ENCODE results near the gene FBXO45.
"Not testable (repeated sequence)": the region's sequence is repeated elsewhere in the genome, so short reads cannot be mapped to it uniquely, and the experiment has no call there.

FBXO45 gene, protein sequence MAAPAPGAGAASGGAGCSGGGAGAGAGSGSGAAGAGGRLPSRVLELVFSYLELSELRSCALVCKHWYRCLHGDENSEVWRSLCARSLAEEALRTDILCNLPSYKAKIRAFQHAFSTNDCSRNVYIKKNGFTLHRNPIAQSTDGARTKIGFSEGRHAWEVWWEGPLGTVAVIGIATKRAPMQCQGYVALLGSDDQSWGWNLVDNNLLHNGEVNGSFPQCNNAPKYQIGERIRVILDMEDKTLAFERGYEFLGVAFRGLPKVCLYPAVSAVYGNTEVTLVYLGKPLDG

DNA sequence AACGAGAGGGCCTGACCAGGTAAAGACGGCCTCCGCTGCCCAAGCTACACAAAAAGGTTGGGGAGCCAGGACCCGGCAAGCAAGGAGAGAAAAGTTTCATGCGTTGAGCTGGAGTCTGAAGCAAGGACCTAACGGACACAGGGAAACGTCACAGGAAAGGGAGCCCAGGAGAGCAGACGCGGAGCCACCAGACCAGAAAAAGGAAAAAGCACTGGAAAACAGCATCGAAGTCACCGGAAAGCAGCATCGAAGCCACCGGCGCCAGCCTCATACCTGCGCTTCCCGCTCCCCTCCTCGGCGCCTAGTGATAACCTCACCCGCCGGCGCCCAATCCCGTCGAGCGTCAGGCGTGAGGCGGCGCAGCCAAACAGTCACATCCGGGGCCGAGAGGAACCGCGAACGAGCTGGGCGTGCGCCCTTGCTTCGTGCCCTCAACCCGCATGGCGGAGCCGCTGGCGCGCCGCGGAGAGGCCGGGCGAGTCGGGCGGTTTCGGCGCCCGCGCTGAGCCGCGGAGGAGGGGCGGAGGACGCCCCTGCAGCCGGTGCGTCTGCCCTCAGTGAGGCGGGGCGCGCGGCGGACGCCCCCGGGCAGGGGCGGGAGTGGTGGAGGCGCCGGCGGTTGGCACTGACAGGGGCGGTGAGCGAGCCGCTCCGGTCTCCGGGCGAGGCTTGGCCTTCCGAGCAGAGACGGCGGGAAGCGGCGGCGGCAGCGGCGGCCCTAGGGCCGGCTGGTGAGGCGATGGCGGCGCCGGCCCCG is at the start of gene FBXO45, which contains the start of gene WDR53:
Gene FBXO45, plus strand, starts transcription at position 415 of the 757 bp plus-strand sequence. Its CDS starts 325 bp downstream, at position 740.
Gene WDR53, minus strand, starts transcription at position 309 of the 757 bp plus-strand sequence. CDS start 7,079 bp downstream, outside the sequence.
- peak; percentile 89 for DNase-seq

DNA sequence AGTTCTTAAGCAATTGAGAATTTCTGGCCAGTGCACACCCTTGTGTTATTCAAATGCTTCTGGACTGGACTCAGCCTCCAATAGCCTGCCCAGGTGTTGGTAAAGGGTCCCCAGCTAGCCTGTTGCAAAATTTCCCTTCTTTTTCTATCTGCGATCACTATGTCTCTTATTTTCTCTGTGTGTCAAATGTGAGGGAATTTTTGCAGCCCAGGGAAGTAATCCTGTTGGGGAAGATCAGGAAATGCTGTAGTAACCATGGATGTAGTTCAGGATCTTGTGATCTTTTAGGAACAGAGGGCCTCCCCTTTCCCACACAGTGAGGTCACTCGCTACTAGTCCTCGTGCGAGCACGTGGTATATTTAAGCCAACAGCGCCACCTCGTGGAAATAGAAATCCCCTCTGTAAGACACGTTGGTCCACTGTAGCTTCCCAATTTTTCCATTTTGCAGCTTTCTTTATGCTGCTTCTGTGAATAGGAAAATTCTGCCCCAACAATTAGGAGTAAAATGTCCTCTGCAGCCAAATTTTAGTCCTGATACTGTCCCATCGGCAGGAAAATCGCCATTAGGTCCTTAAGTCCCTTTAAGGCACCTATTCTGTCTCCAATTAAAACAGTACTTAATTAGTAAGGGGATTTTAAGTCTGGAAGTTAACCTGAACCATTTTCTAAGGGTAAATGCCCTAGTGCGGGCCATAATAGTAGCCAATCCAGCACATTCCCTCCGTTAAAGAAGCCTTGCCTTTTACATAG is 49.3 kb upstream of the FBXO45 start:
- peak; percentile 67 for DNase-seq

GRCh38 chr3:196519718-196520082 is 48.8 kb upstream of the FBXO45 start:
- DNase-seq, result no peak

GRCh38 chr3:196521291-196521690 is 47.2 kb upstream of the FBXO45 start:
- not testable (repeated sequence) for DNase-seq

DNA sequence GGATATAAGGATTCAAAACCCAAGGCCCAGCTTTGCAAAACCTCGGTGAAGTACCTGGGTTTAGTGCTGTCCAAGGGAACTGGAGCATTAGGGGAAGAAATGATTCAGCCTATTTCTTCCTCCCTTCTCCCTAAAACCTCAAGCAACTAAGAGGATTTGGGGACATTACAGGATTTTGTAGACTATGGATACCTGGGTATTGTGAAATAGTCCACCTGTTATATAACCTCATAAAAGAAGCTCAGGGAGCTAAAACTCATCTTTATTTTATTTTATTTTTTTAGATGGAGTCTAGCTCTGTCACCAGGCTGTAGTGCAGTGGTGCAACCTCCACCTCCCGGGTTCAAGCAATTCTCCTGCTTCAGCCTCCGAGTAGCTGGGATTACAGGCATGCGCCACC is 44.6 kb upstream of the FBXO45 start:
- no peak for DNase-seq

DNA sequence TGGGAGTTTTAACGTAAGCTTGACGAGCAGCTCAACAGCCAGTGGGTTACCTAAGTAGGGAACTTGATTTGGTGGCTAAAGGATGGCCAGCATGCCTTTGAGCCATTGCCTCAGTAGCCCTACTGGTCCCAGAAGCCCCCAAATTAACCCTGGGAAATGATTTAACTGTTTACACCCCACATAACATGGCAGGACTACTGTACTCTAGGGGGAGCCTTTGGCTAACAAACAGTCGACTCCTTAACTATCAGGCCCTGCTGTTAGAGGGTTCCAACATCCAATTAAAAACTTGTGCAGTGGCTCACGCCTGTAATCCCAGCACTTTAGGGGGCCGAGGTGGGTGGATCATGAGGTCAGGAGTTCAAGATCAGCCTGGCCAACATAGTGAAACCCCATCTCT is 43.9 kb upstream of the FBXO45 start:
- DNase-seq, result no peak

GRCh38 chr3:196525141-196525540 is 43.3 kb upstream of the FBXO45 start:
- no peak for DNase-seq

DNA sequence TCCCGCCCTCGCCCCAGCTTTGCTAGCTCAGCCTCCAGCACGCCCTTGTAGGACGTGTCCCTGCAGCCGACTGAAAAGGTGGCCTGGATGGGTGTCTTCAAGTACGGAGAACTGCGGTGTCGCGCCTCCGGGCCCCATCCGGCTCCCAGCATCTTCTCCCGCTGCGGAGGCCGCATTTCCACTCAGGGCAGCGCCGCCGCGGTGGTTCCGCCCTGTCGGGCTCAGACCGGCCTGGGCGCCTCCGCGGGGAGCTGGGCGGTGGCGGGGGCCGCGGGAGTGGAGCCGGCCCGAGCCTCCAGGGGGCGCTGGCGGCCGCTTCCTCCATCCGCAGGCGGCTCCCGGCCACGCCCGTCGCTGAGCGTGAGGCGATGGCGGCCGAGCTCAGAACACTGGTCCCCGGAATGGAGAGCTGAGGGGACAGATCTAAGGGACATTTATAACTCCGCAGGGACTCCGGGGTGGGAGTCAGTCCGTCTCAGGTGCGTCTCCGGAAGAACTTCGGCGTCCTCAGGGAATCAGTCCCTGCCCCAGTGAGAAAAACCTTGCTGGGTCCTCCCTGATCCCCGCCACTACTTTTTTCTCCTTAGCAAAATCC is 39.7 kb upstream of the FBXO45 start:
- peak; percentile 28 for DNase-seq

DNA sequence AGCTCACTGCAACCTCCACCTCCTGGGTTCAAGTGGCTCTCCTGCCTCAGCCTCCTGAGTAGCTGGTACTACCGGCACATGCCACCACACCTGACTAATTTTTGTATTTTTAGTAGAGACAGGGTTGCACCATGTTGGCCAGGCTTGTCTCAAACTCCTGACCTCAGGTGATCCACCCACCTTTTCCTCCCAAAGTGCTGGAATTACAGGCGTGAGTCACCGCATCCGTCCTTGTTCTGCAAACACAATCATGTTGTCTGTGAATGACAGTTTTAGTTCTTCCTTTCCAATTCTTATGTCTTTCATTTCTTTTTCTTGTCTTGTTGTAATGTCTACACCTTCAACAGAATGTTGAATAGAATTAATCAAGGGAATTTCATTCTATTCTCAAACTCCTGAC is 37.0 kb upstream of the FBXO45 start:
- DNase-seq, result no peak

DNA sequence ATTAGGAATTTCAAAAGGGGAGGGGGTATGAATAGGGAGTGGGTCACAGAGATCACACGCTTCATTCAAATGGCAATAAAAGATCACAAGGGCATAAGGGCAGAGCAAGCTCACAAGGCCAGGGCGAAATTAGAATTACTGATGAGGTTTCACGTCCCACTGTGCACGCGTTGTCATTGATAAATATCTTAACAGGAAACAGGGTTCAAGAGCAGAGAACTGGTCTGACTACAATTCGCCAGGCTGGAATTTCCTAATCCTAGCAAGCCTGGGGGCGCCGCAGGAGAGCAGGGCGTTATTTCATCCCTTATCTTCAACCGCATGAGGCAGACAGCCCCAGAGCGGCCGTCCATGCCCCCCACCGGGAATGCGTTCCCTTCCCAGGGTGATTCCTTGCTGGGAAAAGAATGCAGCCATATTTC is 35.2 kb upstream of the FBXO45 start:
- DNase-seq, result no peak

- no peak for DNase-seq
Observed at GRCh38 chr3:196537319-196537984, 31.0 kb upstream of the FBXO45 start.

- no peak for DNase-seq
Observed at GRCh38 chr3:196541684-196542445, 26.6 kb upstream of the FBXO45 start.

DNA sequence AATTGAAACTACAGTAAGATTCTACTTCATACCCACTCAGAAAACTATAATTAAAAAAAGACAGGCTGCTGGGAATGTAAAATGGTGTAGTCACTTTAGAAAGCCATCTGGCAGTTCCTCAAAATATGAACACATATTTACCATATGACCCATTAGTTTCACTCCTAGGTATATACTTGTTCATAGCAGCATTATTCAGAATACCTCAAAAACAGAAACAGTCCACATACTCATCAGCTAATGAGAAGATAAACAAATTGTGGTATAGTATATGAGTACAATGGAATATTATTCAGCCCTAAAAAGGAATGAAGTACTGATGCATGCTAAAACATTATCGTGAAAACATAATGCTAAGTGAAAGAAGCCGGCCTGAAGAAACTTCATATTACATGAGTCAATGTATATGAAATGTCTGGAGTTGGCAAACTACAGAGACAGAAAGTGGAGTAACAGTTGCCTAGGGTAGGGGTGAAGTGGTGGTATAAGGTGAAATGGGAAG is 23.9 kb upstream of the FBXO45 start:
- no peak for DNase-seq

DNA sequence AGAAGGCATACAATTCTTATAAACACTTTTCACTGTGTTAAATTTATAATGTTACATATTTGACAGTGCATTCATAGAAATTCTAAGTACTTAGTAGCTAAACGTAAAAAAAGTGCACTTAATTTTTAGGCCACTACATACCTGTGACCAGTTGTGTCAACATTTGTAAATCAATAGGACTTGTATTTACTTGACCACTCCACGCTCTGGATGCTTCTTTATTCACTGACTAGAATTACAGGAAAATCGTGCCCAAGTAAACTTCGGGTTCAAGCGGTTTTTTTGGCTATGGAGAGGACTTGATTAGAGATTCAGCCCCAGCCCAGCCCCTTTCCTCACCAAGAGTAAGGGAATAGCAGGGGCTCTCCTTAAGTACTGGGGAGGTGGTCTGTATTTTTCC is 21.9 kb upstream of the FBXO45 start:
- DNase-seq, result no peak

GRCh38 chr3:196547067-196547466 is 21.4 kb upstream of the FBXO45 start:
- no peak for DNase-seq

DNA sequence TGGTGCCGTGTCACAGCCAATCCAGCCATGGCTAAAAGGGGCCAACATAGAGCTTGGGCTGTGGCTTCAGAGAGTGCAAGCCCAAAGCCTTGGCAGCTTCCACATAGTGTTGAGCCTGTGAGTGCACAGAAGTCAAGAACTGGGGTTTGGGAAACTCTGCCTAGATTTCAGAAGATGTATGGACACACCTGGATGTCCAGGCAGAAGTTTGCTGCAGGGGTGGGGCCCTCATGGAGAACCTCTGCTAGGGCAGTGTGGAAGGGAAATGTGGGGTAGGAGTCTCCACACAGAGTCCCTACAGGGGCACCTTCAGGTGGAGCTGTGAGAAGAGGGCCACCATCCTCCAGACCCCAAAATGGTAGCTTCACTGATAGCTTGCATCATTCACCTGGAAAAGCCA is 19.1 kb upstream of the FBXO45 start:
- not testable (repeated sequence) for DNase-seq

- DNase-seq, result not testable (repeated sequence)
Observed at GRCh38 chr3:196550172-196550571, 18.3 kb upstream of the FBXO45 start.

DNA sequence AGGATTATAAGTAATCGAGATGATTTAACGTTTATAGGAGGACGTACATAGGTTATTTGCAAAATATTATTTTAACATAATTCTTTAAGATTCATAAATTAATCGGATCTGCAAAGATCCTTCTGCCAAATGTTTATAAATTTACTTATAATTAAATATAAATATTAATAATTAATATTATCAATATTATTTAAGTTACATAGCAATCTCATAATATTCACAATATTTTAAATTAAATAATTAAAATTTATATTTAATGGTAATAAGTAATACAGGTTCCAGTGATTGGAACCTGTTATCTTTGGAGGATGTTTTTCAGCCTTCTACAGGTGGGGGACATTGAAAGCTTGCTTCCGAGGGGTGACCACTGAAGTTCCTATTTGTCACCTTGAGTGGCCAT is 16.2 kb upstream of the FBXO45 start:
- no peak for DNase-seq

- DNase-seq, result no peak
Observed at GRCh38 chr3:196553551-196553950, 14.9 kb upstream of the FBXO45 start.

GRCh38 chr3:196554205-196554604 is 14.3 kb upstream of the FBXO45 start:
- DNase-seq, result no peak

- DNase-seq, result no peak
Observed at GRCh38 chr3:196555295-196555694, 13.2 kb upstream of the FBXO45 start.

DNA sequence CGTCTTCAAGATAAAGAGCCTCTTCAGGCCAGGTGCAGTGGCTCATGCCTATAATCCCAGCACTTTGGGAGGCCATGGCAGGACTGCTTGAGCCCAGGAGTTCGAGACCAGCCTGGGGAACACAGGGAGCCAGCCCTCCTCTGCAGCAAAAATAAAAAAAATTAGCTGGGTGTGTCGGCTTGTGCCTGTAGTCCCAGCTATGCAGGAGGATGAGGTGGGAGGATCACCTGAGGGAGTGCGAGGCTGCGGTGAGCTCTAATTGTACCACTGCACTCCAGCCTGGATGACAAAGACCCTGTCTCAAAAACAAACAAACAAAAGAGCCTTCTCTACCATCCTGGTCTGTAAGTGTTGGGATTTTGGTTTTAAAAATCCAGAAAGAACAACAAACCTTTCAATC is 11.2 kb upstream of the FBXO45 start:
- no peak for DNase-seq
